ENCODE measurements around the gene ZFP64.

- TF ChIP-seq CTCF (IDR thresholded peaks at IDR 0.05), result no peak
- no peak for TF ChIP-seq EP300 (IDR thresholded peaks at IDR 0.05)
- TF ChIP-seq POLR2A (IDR thresholded peaks at IDR 0.05), result no peak
- no peak for TF ChIP-seq POLR2AphosphoS5 (IDR thresholded peaks at IDR 0.05)
Observed at GRCh38 chr20:52181766-52182165, 9.8 kb downstream of the ZFP64 start.

Data from upper lobe of left lung (tissue), 4 donors.